Measurements from ENCODE around the gene CACUL1.
"Not testable (repeated sequence)": the region's sequence is repeated elsewhere in the genome, so short reads cannot be mapped to it uniquely, and the experiment has no call there.

CACUL1 gene

GRCh38 chr10:118682533-118682932, 72.2 kb downstream of the CACUL1 start:
- no peak for DNase-seq (ENCODE audit: low read depth)

GRCh38 chr10:118680197-118680596, 74.6 kb downstream of the CACUL1 start:
- no peak for DNase-seq (ENCODE audit: low read depth)

GRCh38 chr10:118674226-118674919, 80.4 kb downstream of the CACUL1 start:
- no peak for DNase-seq (ENCODE audit: low read depth)

GRCh38 chr10:118672766-118673715, 81.7 kb downstream of the CACUL1 start:
- DNase-seq (ENCODE audit: low read depth), result no peak

- no peak for DNase-seq (ENCODE audit: low read depth)
Measured at GRCh38 chr10:118672153-118672552, 82.6 kb downstream of the CACUL1 start.

- DNase-seq (ENCODE audit: low read depth), result not testable (repeated sequence)
Measured at GRCh38 chr10:118671221-118671620, 83.5 kb downstream of the CACUL1 start.

- DNase-seq (ENCODE audit: low read depth), result no peak
Measured at GRCh38 chr10:118670472-118671124, 84.2 kb downstream of the CACUL1 start.

- no peak for DNase-seq (ENCODE audit: low read depth)
Measured at GRCh38 chr10:118669835-118670234, 84.9 kb downstream of the CACUL1 start.

GRCh38 chr10:118669020-118669791, 85.6 kb downstream of the CACUL1 start:
- DNase-seq (ENCODE audit: low read depth), result no peak

- no peak for DNase-seq (ENCODE audit: low read depth)
Measured at GRCh38 chr10:118668228-118668952, 86.4 kb downstream of the CACUL1 start.

- DNase-seq (ENCODE audit: low read depth), result no peak
Measured at GRCh38 chr10:118667732-118668131, 87.0 kb downstream of the CACUL1 start.

- no peak for DNase-seq (ENCODE audit: low read depth)
Measured at GRCh38 chr10:118666350-118666749, 88.4 kb downstream of the CACUL1 start.

- DNase-seq (ENCODE audit: low read depth), result no peak
Measured at GRCh38 chr10:118664321-118664720, 90.4 kb downstream of the CACUL1 start.

- DNase-seq (ENCODE audit: low read depth), result no peak
Measured at GRCh38 chr10:118663176-118663575, 91.6 kb downstream of the CACUL1 start.

GRCh38 chr10:118662228-118663035, 92.3 kb downstream of the CACUL1 start:
- DNase-seq (ENCODE audit: low read depth), result no peak

GRCh38 chr10:118658762-118659161, 96.0 kb downstream of the CACUL1 start:
- no peak for DNase-seq (ENCODE audit: low read depth)

- not testable (repeated sequence) for DNase-seq (ENCODE audit: low read depth)
Measured at GRCh38 chr10:118658168-118658567, 96.6 kb downstream of the CACUL1 start.

- not testable (repeated sequence) for DNase-seq (ENCODE audit: low read depth)
Measured at GRCh38 chr10:118645294-118645693, 109.5 kb downstream of the CACUL1 start.

- DNase-seq (ENCODE audit: low read depth), result no peak
Measured at GRCh38 chr10:118642228-118642627, 112.5 kb downstream of the CACUL1 start.

- no peak for DNase-seq (ENCODE audit: low read depth)
Measured at GRCh38 chr10:118638680-118639079, 116.1 kb downstream of the CACUL1 start.

Data from stimulated activated CD8-positive, alpha-beta memory T cell treated with anti-CD3 and anti-CD28 coated beads, Interleukin-15, amount 100 ng/mL, for 24 hours (primary cell).